ENCODE results near the gene OR9Q2. TPM values are rescaled to one million over a fixed set of nuclear protein-coding genes. Genes with fewer than 3 reads are reported as not detected.

The OR9Q2 gene, protein sequence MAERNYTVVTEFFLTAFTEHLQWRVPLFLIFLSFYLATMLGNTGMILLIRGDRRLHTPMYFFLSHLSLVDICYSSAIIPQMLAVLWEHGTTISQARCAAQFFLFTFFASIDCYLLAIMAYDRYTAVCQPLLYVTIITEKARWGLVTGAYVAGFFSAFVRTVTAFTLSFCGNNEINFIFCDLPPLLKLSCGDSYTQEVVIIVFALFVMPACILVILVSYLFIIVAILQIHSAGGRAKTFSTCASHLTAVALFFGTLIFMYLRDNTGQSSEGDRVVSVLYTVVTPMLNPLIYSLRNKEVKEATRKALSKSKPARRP
- not detected in 3 replicates for total RNA-seq
- long read RNA-seq, result 0 reads

DNA sequence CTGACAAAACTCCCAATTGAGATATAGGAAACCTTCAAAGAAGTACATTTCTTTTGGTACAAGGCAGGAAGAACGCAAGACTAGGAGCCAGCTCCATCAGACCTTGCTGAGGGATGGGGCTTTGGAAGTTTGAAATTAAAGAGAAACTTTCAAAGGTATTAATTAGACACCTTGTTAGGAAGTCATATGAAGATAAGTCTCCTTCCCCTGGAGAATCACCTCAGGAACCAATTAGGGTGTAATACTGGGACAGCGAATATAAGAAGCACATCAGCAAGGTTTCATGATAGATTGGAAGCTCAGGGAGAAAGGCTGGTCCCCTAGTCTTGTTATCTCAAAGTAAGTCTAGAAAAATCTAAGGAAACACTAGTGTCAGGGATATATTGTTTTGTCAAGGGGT is at the start of gene OR9Q2:
Gene OR9Q2, plus strand, starts transcription at position 301 of the 400 bp plus-strand sequence. CDS start 1,421 bp downstream, outside the sequence.
- TF ChIP-seq, protein P1, sequence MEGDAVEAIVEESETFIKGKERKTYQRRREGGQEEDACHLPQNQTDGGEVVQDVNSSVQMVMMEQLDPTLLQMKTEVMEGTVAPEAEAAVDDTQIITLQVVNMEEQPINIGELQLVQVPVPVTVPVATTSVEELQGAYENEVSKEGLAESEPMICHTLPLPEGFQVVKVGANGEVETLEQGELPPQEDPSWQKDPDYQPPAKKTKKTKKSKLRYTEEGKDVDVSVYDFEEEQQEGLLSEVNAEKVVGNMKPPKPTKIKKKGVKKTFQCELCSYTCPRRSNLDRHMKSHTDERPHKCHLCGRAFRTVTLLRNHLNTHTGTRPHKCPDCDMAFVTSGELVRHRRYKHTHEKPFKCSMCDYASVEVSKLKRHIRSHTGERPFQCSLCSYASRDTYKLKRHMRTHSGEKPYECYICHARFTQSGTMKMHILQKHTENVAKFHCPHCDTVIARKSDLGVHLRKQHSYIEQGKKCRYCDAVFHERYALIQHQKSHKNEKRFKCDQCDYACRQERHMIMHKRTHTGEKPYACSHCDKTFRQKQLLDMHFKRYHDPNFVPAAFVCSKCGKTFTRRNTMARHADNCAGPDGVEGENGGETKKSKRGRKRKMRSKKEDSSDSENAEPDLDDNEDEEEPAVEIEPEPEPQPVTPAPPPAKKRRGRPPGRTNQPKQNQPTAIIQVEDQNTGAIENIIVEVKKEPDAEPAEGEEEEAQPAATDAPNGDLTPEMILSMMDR (IDR thresholded peaks at IDR 0.05), result no peak
- H3K27me3 Mint-ChIP-seq (ENCODE audit: low read depth), result peaks cover 4% of the 10 kb centered on the region
- DNase-seq (ENCODE audit: low spot score), result no peak
- H3K27ac Mint-ChIP-seq (ENCODE audit: unreplicated experiment), result no peak within 1 kb of the TSS
- no peaks in the 10 kb centered on the region for H3K36me3 Mint-ChIP-seq (ENCODE audit: low read depth)
- no peaks in the 10 kb centered on the region for H3K9me3 Mint-ChIP-seq (ENCODE audit: low read depth)
- no peaks in the 10 kb centered on the region for H3K4me1 Mint-ChIP-seq (ENCODE audit: low read depth)
- H3K4me3 Mint-ChIP-seq (ENCODE audit: unreplicated experiment), result no peak within 1 kb of the TSS

DNA sequence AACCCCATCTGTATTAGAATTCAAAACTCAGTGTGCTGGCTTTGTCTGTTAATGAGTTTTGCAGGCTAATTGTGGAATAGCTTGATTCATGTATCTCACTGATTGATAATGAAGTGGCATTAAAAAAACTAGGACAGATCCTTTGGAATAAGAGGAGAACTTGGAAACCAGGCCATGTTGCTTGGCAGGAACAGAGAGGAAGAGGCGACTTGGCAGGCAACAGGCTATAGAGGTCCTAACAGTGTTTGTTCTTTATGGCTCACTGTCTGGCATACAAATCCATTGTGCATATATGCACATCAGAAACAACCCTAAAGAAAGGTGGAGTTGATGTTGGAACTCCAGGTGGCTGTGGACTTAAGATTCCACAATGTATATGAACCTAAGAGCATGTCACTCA is 46.1 kb upstream of the OR9Q2 start:
- H3K4me3 Mint-ChIP-seq (ENCODE audit: unreplicated experiment), result no peak overlapping the region
- TF ChIP-seq, protein P1 (IDR thresholded peaks at IDR 0.05), result no peak
- H3K4me1 Mint-ChIP-seq (ENCODE audit: low read depth), result no peaks in the 10 kb centered on the region
- no peak overlapping the region for H3K27ac Mint-ChIP-seq (ENCODE audit: unreplicated experiment)
- DNase-seq (ENCODE audit: low spot score), result no peak
- no peaks in the 10 kb centered on the region for H3K36me3 Mint-ChIP-seq (ENCODE audit: low read depth)
- peaks cover 1% of the 10 kb centered on the region for H3K27me3 Mint-ChIP-seq (ENCODE audit: low read depth)
- peaks cover 2% of the 10 kb centered on the region for H3K9me3 Mint-ChIP-seq (ENCODE audit: low read depth)

DNA sequence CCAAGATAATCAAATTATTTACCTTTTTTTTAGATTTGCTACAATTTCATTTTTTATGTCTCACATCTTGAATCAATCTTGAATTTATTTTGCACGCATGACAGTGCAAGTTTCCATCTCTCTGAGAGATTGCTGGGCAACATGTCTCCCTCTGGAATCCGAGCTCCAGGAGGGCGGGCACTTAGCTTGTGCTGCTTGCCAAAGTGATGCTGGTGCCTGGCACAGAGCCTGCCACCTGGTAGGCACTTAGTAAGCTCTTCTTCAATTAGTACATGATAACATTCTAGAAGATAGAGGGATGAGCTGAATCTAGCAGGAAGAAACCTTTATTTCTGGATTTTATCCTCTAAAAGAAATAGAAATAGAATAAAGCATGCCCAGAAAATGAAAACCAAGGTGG is 36.1 kb upstream of the OR9Q2 start:
- Mint-ChIP-seq H3K4me3 (ENCODE audit: unreplicated experiment) (no peak overlapping the region), H3K4me1 (ENCODE audit: low read depth) (no peaks in the 10 kb centered on the region), H3K36me3 (ENCODE audit: low read depth) (no peaks in the 10 kb centered on the region), H3K27me3 (ENCODE audit: low read depth) (peaks cover 12% of the 10 kb centered on the region), H3K27ac (ENCODE audit: unreplicated experiment) (no peak overlapping the region), H3K9me3 (ENCODE audit: low read depth) (no peaks in the 10 kb centered on the region)
- DNase-seq (ENCODE audit: low spot score), result no peak
- TF ChIP-seq, protein P1 (IDR thresholded peaks at IDR 0.05), result no peak

DNA sequence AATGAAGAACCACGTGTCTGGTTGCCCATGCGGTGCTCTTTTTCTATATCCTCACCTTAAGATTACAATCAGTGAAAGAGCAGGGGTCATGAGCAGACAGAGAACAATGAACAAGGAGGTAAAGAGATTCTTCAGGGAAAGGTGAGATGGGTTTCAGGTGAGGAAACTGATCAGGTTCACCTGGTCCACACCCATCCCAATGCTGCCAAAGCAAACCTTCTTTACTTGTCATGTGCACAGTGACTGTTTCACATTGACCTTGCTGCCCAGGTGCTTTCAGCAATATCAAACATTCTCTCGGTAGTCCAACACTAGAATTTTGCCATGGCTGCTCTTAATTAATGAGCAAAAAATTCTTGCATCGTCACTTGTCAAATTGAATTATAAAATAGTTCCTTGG is 24.5 kb upstream of the OR9Q2 start:
- H3K4me3 Mint-ChIP-seq (ENCODE audit: unreplicated experiment), result no peak overlapping the region
- TF ChIP-seq, protein P1 (IDR thresholded peaks at IDR 0.05), result no peak
- DNase-seq (ENCODE audit: low spot score), result no peak
- peaks cover 12% of the 10 kb centered on the region for H3K27me3 Mint-ChIP-seq (ENCODE audit: low read depth)
- H3K36me3 Mint-ChIP-seq (ENCODE audit: low read depth), result no peaks in the 10 kb centered on the region
- H3K27ac Mint-ChIP-seq (ENCODE audit: unreplicated experiment), result no peak overlapping the region
- H3K4me1 Mint-ChIP-seq (ENCODE audit: low read depth), result no peaks in the 10 kb centered on the region
- peaks cover 5% of the 10 kb centered on the region for H3K9me3 Mint-ChIP-seq (ENCODE audit: low read depth)

DNA sequence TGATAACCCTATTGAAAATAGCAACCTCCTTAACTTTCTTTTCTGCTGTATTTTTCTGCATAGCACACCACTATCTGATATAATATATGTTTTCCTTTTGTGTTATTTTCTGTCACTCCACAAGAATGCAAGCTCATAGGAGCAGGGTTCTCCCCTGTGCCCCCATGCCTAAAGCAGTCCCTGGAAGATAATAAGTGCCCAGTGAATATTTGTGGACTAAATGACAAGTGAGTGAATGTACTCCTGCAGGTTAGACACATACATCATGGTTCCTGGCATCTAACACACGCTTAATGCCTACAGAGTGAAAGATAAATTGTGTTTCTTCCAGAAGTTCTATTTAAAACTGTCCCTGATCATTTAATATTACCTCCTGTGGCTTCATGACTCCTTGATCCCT is 23.9 kb upstream of the OR9Q2 start:
- Mint-ChIP-seq H3K27me3 (ENCODE audit: low read depth) (peaks cover 12% of the 10 kb centered on the region), H3K4me1 (ENCODE audit: low read depth) (no peaks in the 10 kb centered on the region), H3K9me3 (ENCODE audit: low read depth) (peaks cover 3% of the 10 kb centered on the region), H3K27ac (ENCODE audit: unreplicated experiment) (no peak overlapping the region), H3K4me3 (ENCODE audit: unreplicated experiment) (no peak overlapping the region), H3K36me3 (ENCODE audit: low read depth) (no peaks in the 10 kb centered on the region)
- TF ChIP-seq, protein P1 (IDR thresholded peaks at IDR 0.05), result no peak
- DNase-seq (ENCODE audit: low spot score), result no peak
